Coronary artery (tissue), 2 donors: ENCODE measurements around the gene UPK3B.
A peak's percentile ranks its signal among the peaks of the same experiment; 100 is the strongest.
"Not testable (repeated sequence)": the region's sequence is repeated elsewhere in the genome, so short reads cannot be mapped to it uniquely, and the experiment has no call there.

Experiments
- DNase-seq: peaks from one replicate; pipeline ENCODE4 v3.0.0-alpha.2; 2017; ENCODE audit warnings: low spot score
- H3K27ac ChIP-seq, 2 donors: fragments of 200-600 bp; sonication (generic); one replicate each; pipeline ENCODE4 v1.5.1; 2016 to 2019
- H3K4me3 ChIP-seq: fragments of 200-600 bp; sonication (generic); 2 replicates; pipeline ENCODE4 v1.5.1; 2016; ENCODE audit warnings: mild to moderate bottlenecking, moderate library complexity
- CTCF ChIP-seq: fragments of 200-600 bp; sonication (generic); IDR thresholded peaks from one replicate; pipeline ENCODE4 v1.5.1; 2019; ENCODE audit warnings: antibody characterized with exemption

The UPK3B gene

GRCh38 chr7:76509931-76510877, at the start of gene UPK3B:
Gene UPK3B (plus strand): TSS chr7:76510552. CDS start chr7:76510653, 101 bp downstream.
- Histone ChIP-seq H3K4me3 (no peak within 1 kb of the TSS), H3K27ac (no peak within 1 kb of the TSS)
- TF ChIP-seq CTCF: no peak
- no peak for DNase-seq

DNA sequence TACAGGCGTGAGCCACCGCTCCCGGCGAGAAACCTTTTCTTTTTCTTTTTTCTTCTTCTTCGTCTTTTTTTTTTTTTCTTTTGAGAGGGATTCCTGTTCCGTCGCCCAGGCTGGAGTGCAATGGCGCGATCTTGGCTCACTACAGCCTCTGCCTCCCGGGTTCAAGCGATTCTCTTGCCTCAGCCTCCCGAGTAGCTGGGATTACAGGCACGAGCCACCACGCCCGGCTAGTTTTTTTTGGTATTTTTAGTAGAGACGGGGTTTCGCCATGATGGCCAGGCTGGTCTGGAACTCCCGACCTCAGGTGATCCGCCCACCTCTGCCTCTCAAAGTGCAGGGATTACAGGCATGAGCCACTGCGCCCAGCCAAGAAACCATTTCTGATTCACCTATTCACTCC, 49.6 kb upstream of the UPK3B start:
- not testable (repeated sequence) for DNase-seq, H3K27ac ChIP-seq, H3K4me3 ChIP-seq

- peak within 1 kb of the TSS; percentile 84 for H3K4me3 ChIP-seq
- peak within 1 kb of the TSS in 1 of 2 donors; percentile 84 for H3K27ac ChIP-seq
- DNase-seq: not testable (repeated sequence)
Observed at GRCh38 chr7:76461464-76462101, 48.8 kb upstream of the UPK3B start, which contains the start of gene DTX2. Gene DTX2 (plus strand): TSS chr7:76461709. CDS start chr7:76480510, 18,801 bp downstream.

- H3K4me3 ChIP-seq, H3K27ac ChIP-seq, DNase-seq: not testable (repeated sequence)
Observed at GRCh38 chr7:76462271-76462882, 48.0 kb upstream of the UPK3B start.

DNA sequence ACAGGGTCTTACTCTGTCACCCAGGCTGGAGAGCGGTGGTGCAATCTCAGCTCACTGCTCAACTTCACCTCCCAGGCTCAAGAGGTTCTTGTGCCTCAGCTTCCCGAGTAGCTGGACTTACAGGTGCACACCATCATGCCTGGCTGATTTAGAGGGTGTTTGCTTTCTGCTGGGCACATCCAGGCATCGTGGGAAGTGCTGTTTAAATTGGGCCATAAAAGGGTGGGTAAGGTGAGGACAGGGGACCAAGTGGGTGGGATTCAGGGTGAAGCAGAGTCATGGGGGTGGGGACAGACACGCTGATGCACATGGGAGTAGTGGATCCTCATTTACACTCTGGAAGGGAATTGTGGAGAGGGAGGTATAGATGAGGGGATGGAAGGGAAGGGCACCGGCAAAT, 45.4 kb upstream of the UPK3B start:
- H3K4me3 ChIP-seq, H3K27ac ChIP-seq, DNase-seq: not testable (repeated sequence)

- H3K27ac ChIP-seq, H3K4me3 ChIP-seq, DNase-seq: not testable (repeated sequence)
Observed at GRCh38 chr7:76465950-76466349, 44.4 kb upstream of the UPK3B start.

DNA sequence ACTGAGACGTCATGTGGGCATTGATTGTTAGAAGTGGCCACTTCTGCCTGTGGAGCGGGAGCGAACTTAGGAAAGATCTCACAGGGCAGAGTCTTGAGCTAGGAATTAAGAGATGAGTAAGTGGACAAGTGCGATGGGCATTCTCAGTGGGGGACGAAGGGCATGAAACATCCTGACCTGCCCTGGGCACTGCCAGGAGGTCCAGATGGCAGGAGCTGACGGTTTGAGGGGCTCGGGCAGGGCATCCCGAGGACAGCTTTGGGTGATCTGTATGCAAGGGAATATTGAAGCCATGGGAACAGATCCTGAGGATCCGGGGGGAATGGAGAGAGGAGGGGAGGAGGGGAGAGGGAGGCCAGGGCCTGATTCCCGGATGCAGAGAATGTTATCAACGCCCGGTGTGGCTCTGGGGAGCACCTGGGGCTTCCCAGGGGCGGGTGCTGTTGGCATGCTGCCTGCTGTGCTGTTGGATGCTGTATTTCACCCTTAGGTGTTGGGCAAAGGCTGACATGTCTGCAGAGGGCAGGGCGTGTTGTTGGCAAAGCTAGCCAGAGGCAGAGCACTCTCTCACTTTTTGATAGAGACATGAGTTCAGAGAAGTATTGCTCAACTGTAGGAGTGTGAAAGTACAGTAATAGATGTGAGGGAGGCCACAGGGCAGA, 42.5 kb upstream of the UPK3B start:
- not testable (repeated sequence) for DNase-seq, H3K4me3 ChIP-seq
- H3K27ac ChIP-seq: peak overlapping the region in 1 of 2 donors; percentile 57

GRCh38 chr7:76471556-76472221, 38.7 kb upstream of the UPK3B start:
- not testable (repeated sequence) for DNase-seq, H3K4me3 ChIP-seq, H3K27ac ChIP-seq

DNA sequence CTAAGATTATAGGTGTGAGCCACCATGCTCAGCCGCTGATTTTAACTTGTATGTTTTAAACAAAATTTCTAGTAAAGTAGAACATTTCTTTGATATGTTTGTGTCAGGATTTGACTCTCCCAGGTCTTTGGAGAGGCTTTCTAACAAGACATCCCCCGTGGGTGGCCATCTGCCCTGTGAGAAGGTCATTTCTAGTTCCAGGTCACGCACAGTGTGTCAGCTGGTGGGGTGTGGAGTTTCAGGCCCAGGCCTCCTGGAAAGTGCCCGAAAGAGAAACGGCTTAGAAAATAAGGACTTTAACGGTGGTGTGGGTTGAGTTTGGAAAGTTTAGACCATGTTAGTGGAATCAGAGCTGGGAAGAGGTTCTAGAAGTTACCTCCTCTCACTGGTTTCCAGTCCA, 37.3 kb upstream of the UPK3B start:
- H3K27ac ChIP-seq, H3K4me3 ChIP-seq, DNase-seq: not testable (repeated sequence)

- not testable (repeated sequence) for H3K27ac ChIP-seq, DNase-seq, H3K4me3 ChIP-seq
Observed at GRCh38 chr7:76476280-76476679, 34.1 kb upstream of the UPK3B start.

DNA sequence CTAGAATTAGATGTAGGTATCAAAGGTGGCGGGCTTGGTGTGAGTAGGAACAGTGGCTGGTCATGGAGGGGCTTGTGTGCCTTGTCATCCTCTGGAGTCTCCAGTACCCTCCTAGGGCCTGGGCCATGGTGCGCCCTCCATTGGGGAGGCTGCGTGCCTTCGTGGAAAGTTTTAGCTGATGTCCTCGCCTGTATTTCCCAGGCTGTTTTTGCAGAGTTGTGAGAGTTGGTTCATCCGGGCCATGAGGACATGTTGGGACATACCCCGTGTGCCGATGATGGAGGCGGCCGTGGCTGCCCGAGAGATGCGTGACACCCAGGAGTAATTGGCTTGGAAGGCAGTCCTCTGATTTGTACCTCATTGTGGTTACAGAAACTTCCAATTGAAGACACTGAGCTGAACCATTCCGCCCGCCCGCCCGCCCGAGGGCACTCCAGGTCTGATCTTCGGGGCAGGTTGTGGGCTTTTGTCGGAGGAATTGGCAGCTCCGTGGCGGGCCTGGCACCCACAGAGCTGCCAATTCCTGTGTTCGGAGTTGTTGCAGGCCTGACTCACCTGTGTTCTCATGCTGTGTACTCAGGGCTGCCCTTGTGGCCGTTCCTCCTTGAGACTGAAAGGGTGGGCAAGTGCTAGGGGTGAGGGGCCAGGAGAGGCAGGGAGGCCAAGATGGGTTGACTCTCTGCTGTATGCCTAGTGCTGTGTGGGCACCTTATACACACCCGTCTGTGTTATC, 33.4 kb upstream of the UPK3B start:
- H3K4me3 ChIP-seq, DNase-seq, H3K27ac ChIP-seq: not testable (repeated sequence)

DNA sequence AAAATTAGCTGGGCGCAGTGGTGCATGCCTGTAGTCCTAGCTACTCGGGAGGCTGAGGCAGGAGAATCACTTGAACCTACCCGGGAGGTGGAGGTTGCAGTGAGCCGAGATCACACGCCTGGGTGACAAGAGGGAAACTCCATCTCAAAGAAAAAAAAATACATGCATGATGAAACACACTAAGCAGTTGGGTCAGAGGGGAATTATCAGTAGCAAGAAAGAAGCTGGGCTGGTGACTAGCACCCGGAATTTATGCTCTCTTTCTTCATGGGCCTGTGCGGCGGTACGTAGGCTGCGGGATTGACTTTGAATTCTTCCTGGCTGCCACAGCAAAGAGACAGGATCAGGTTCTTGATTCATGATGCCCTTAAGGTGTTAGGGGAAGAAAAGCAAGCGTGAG, 30.7 kb upstream of the UPK3B start:
- DNase-seq, H3K4me3 ChIP-seq: not testable (repeated sequence)

GRCh38 chr7:76480403-76481253, 29.7 kb upstream of the UPK3B start:
- H3K4me3 ChIP-seq, H3K27ac ChIP-seq, DNase-seq: not testable (repeated sequence)

More for the DNA sequence above, 30.7 kb upstream of the UPK3B start:
- H3K27ac ChIP-seq: not testable (repeated sequence)

DNA sequence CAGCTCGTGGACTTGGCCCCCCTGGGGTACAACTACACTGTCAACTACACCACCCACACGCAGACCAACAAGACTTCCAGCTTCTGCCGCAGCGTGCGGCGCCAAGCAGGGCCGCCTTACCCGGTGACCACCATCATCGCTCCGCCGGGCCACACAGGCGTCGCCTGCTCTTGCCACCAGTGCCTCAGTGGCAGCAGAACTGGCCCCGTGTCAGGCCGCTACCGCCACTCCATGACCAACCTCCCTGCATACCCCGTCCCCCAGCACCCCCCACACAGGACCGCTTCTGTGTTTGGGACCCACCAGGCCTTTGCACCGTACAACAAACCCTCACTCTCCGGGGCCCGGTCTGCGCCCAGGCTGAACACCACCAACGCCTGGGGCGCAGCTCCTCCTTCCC, 27.7 kb upstream of the UPK3B start:
- peak; percentile 33 for DNase-seq
- H3K27ac ChIP-seq, H3K4me3 ChIP-seq: not testable (repeated sequence)

- H3K27ac ChIP-seq, DNase-seq, H3K4me3 ChIP-seq: not testable (repeated sequence)
Observed at GRCh38 chr7:76483081-76483480, 27.3 kb upstream of the UPK3B start.
